ENCODE data around the gene CEACAM6. TPM values are rescaled to one million over a fixed set of nuclear protein-coding genes. Genes with fewer than 3 reads are reported as not detected.

CEACAM6 gene
- total RNA-seq, 2 experiments from 2014 or later: not detected

GRCh38 chr19:41804336-41804735 is 49.0 kb downstream of the CEACAM6 start:
- no peaks in the 10 kb centered on the region for H3K9me3 ChIP-seq (ENCODE audit: control insufficient read depth in 1 of 2, insufficient read depth in 1 of 2, low read length in 2 of 2)
- no peak for TF ChIP-seq CTCF (IDR thresholded peaks at IDR 0.05)
- no peak for ATAC-seq (ENCODE audit: poor library complexity)
- H3K27me3 ChIP-seq (ENCODE audit: control insufficient read depth in 1 of 2, insufficient read depth in 2 of 2, low read length in 2 of 2): peaks cover 3 to 6% of the 10 kb centered on the region in 2 experiments
- peaks cover 16% of the 10 kb centered on the region for H3K4me1 Mint-ChIP-seq (ENCODE audit: low read depth)
- peaks cover 9% of the 10 kb centered on the region for H3K27me3 Mint-ChIP-seq
- DNase-seq: peak in 1 of 14 experiments; percentile 28
- intact Hi-C loops (cut with DNase I, micrococcal nuclease): no loop called here
- H3K4me1 ChIP-seq (ENCODE audit: insufficient read depth, low read length): no peaks in the 10 kb centered on the region
- no peak overlapping the region for H3K27ac ChIP-seq (ENCODE audit: low read depth in 1 of 2, low read length in 2 of 2)
- H3K9me3 Mint-ChIP-seq: no peaks in the 10 kb centered on the region
- H3K36me3 ChIP-seq (ENCODE audit: insufficient read depth, low read length): no peaks in the 10 kb centered on the region
- H3K4me3 ChIP-seq (ENCODE audit: low read length): no peak overlapping the region
- POLR2A ChIA-PET: interaction anchor here (0.6 kb wide), 1 partner anchor 10 kb away, joined by 3 read pairs; no protein-coding TSS in a partner anchor
- H3K27ac Mint-ChIP-seq: peak overlapping the region; percentile 43
- no peak overlapping the region for H3K4me3 Mint-ChIP-seq
- no peaks in the 10 kb centered on the region for H3K36me3 Mint-ChIP-seq (ENCODE audit: low read depth)
- CTCF ChIA-PET: interaction anchor here (0.6 to 1.6 kb wide), 3 partner anchors 9 to 917 kb away, joined by 4 read pairs; no protein-coding TSS in a partner anchor

- POLR2A ChIA-PET: no interaction called here
- Mint-ChIP-seq H3K4me1 (ENCODE audit: low read depth) (peaks cover 16% of the 10 kb centered on the region), H3K9me3 (no peaks in the 10 kb centered on the region), H3K27ac (no peak overlapping the region), H3K27me3 (peaks cover 9% of the 10 kb centered on the region), H3K36me3 (ENCODE audit: low read depth) (no peaks in the 10 kb centered on the region), H3K4me3 (no peak overlapping the region)
- Histone ChIP-seq H3K4me1 (ENCODE audit: insufficient read depth, low read length) (peaks cover 12% of the 10 kb centered on the region), H3K36me3 (ENCODE audit: insufficient read depth, low read length) (no peaks in the 10 kb centered on the region), H3K9me3 (ENCODE audit: control insufficient read depth in 1 of 2, insufficient read depth in 1 of 2, low read length in 2 of 2) (no peaks in the 10 kb centered on the region), H3K27me3 (ENCODE audit: control insufficient read depth in 1 of 2, insufficient read depth in 2 of 2, low read length in 2 of 2) (peaks cover 6 to 16% of the 10 kb centered on the region in 2 experiments), H3K27ac (ENCODE audit: low read depth in 1 of 2, low read length in 2 of 2) (no peak overlapping the region), H3K4me3 (ENCODE audit: low read length) (no peak overlapping the region)
- CTCF ChIA-PET: interaction anchor here (0.7 kb wide), 1 partner anchor 12 kb away, joined by 4 read pairs; no protein-coding TSS in a partner anchor
- ATAC-seq (ENCODE audit: poor library complexity): no peak
- intact Hi-C loops (cut with DNase I, micrococcal nuclease): no loop called here
- TF ChIP-seq CTCF (IDR thresholded peaks at IDR 0.05): no peak
- no peak for DNase-seq
These were observed 51.8 kb downstream of the CEACAM6 start for GRCh38 chr19:41807176-41807575.

GRCh38 chr19:41808663-41809566 is 53.6 kb downstream of the CEACAM6 start:
- Histone ChIP-seq H3K27me3 (ENCODE audit: control insufficient read depth in 1 of 2, insufficient read depth in 2 of 2, low read length in 2 of 2) (peaks cover 6 to 16% of the 10 kb centered on the region in 2 experiments), H3K4me1 (ENCODE audit: insufficient read depth, low read length) (peaks cover 12% of the 10 kb centered on the region), H3K36me3 (ENCODE audit: insufficient read depth, low read length) (no peaks in the 10 kb centered on the region), H3K9me3 (ENCODE audit: control insufficient read depth in 1 of 2, insufficient read depth in 1 of 2, low read length in 2 of 2) (no peaks in the 10 kb centered on the region), H3K4me3 (ENCODE audit: low read length) (no peak overlapping the region), H3K27ac (ENCODE audit: low read depth in 1 of 2, low read length in 2 of 2) (no peak overlapping the region)
- ChIA-PET POLR2A (no interaction called here), CTCF (no interaction called here)
- Mint-ChIP-seq H3K4me3 (no peak overlapping the region), H3K36me3 (ENCODE audit: low read depth) (no peaks in the 10 kb centered on the region), H3K27ac (no peak overlapping the region), H3K4me1 (ENCODE audit: low read depth) (peaks cover 7% of the 10 kb centered on the region), H3K9me3 (no peaks in the 10 kb centered on the region), H3K27me3 (peaks cover 14% of the 10 kb centered on the region)
- DNase-seq (no peak), ATAC-seq (ENCODE audit: poor library complexity) (no peak)
- intact Hi-C loops (cut with DNase I, micrococcal nuclease): no loop called here
- no peak for TF ChIP-seq CTCF (IDR thresholded peaks at IDR 0.05)

Measured in CD4-positive, alpha-beta T cell (primary cell).